Gastroesophageal sphincter (tissue), 3 donors: Measurements from ENCODE around the gene KLHDC7B.
A peak's percentile ranks its signal among the peaks of the same experiment; 100 is the strongest.

Experiments
- CTCF ChIP-seq, 4 experiments: fragments of 200-600 bp in 2 of 4; fragments of 450-650 bp in 2 of 4; sonication (generic) in 1 of 4; IDR thresholded peaks; one replicate each; pipeline ENCODE4 v1.5.1; 2017 to 2019; ENCODE audit warnings: antibody characterized with exemption in 4 of 4, mild to moderate bottlenecking in 2 of 4, moderate library complexity in 2 of 4
- EP300 ChIP-seq: sonication (generic); formaldehyde crosslinking; IDR thresholded peaks from one replicate; pipeline ENCODE4 v1.6.1; 2017; ENCODE audit warnings: antibody characterized with exemption, mild to moderate bottlenecking
- POLR2A ChIP-seq, 2 donors: fragments of 450-650 bp; IDR thresholded peaks; one replicate each; pipeline ENCODE4 v1.6.1; 2017; ENCODE audit warnings: antibody characterized with exemption in 2 of 2, mild to moderate bottlenecking in 2 of 2, moderate library complexity in 1 of 2
- POLR2AphosphoS5 ChIP-seq: sonication (generic); formaldehyde crosslinking; IDR thresholded peaks from one replicate; pipeline ENCODE4 v1.6.1; 2017; ENCODE audit warnings: antibody characterized with exemption

- TF ChIP-seq POLR2AphosphoS5 (no peak), CTCF (IDR thresholded peaks at IDR 0.05) (peak in 3 of 4 experiments; percentile 62 to 80 (median 63)), POLR2A (IDR thresholded peaks at IDR 0.05) (peak; percentile 25 to 48), EP300 (no peak)
Measured at GRCh38 chr22:50526108-50526833, 19.4 kb upstream of the KLHDC7B start.
